Measurements from ENCODE around the gene DPRX. TPM values are rescaled to one million over a fixed set of nuclear protein-coding genes. Genes with fewer than 3 reads are reported as not detected.

The DPRX gene
- total and polyA plus RNA-seq, 12 donors: 0.52 to 0.59 TPM; not detected in 10

DNA sequence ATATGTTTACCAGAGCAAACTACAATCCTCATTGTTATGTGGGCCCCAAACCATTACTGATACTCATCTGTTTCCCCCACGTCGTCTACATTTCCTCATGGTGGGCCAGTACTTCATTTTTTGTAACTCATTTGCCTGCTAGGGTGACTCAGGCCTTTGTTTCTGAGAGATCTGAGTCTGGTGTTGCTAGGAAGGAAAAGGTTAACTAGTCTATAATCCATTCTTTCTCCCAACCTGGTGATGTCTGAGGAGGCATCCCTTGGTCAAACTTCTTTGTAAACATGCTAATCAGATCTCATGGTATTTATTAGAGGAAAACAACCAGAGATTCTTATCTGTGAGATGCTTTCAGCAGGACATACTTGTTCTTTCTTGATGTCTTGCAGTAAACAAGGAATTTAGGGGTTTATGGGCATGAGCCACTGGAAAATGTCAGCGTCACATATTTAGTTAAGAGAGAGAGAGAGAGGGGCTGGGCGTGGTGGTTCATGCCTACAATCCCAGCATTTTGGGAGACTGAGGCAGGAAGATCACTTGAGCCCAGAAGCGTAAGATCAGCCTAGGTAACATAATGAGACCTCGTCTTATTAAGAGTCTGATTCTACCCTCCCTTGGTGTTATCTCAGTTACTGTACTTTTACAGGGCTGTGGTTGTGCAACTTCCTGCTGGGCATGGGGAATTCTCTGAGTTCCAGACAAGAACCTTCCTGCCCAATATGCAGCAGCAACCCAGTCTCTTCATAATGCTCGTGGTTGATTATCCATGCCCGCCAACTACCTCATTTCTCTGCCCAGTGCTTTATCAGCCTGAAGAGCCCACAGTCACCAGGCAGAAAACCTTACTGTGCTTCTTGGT is 9.7 kb upstream of the DPRX start:
- Histone ChIP-seq H3K27ac (peak overlapping the region in 9 of 10 donors; percentile 19 to 74 (median 28)), H3K36me3 (no peaks in the 10 kb centered on the region), H3K4me3 (no peak overlapping the region), H3K9me3 (no peaks in the 10 kb centered on the region), H3K4me1 (peaks cover 0 to 20% (median 0%) of the 10 kb centered on the region in 9 donors), H3K27me3 (peaks cover 0 to 4% (median 0%) of the 10 kb centered on the region in 7 donors)
- intact Hi-C loops (cut with DNase I): no loop called here
- TF ChIP-seq, protein P1, sequence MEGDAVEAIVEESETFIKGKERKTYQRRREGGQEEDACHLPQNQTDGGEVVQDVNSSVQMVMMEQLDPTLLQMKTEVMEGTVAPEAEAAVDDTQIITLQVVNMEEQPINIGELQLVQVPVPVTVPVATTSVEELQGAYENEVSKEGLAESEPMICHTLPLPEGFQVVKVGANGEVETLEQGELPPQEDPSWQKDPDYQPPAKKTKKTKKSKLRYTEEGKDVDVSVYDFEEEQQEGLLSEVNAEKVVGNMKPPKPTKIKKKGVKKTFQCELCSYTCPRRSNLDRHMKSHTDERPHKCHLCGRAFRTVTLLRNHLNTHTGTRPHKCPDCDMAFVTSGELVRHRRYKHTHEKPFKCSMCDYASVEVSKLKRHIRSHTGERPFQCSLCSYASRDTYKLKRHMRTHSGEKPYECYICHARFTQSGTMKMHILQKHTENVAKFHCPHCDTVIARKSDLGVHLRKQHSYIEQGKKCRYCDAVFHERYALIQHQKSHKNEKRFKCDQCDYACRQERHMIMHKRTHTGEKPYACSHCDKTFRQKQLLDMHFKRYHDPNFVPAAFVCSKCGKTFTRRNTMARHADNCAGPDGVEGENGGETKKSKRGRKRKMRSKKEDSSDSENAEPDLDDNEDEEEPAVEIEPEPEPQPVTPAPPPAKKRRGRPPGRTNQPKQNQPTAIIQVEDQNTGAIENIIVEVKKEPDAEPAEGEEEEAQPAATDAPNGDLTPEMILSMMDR (IDR thresholded peaks at IDR 0.05): no peak
- 53 to 54% methylated on average over 8 of the region's 8 CpGs for WGBS, 2 donors
- ATAC-seq: peak in 6 of 8 donors; percentile 28 to 68 (median 48)
- DNase-seq: no peak

- ATAC-seq (peak in 2 of 8 donors; percentile 39 to 44), DNase-seq (no peak)
- TF ChIP-seq, protein P1 (IDR thresholded peaks at IDR 0.05): no peak
- peaks cover 0 to 20% (median 0%) of the 10 kb centered on the region in 9 donors for H3K4me1 ChIP-seq
- H3K36me3 ChIP-seq: no peaks in the 10 kb centered on the region
- peak overlapping the region in 5 of 10 donors; percentile 9 to 78 (median 72) for H3K27ac ChIP-seq
- H3K4me3 ChIP-seq: no peak overlapping the region
- H3K9me3 ChIP-seq: no peaks in the 10 kb centered on the region
- intact Hi-C loops (cut with DNase I): no loop called here
- WGBS, 2 donors: 53 to 62% methylated on average over 16 of the region's 16 CpGs
- peaks cover 0 to 4% (median 0%) of the 10 kb centered on the region in 7 donors for H3K27me3 ChIP-seq
Measured at GRCh38 chr19:53624771-53625545, 6.8 kb upstream of the DPRX start.

DNA sequence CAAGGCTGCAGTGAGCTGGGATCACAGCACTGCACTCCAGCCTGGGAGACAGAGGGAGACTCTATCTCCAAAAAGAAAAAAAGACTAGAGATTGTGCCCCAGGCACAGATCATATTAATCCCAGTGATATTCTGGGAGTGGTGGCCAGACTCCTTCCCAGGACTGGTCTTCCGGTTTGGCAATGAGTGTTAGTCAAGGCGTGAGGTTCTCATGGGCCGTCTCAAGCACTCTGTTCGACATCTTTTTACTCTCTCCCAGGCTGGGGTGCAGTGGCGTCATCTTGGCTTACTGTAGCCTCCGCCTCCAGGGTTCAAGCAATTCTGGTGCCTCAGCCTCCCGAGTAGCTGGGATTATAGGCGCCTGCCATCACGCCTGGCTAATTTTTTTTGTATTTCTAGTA is 5.3 kb upstream of the DPRX start:
- DNase-seq (no peak), ATAC-seq (no peak)
- TF ChIP-seq, protein P1 (IDR thresholded peaks at IDR 0.05): no peak
- Histone ChIP-seq H3K27me3 (peaks cover 0 to 4% (median 0%) of the 10 kb centered on the region in 7 donors), H3K27ac (no peak overlapping the region), H3K4me1 (peaks cover 0 to 20% (median 0%) of the 10 kb centered on the region in 9 donors), H3K4me3 (no peak overlapping the region), H3K9me3 (no peaks in the 10 kb centered on the region), H3K36me3 (no peaks in the 10 kb centered on the region)
- WGBS, 2 donors: 85 to 90% methylated on average over 9 of the region's 9 CpGs
- intact Hi-C loops (cut with DNase I): no loop called here

GRCh38 chr19:53626976-53627375 is 4.8 kb upstream of the DPRX start:
- Histone ChIP-seq H3K36me3 (no peaks in the 10 kb centered on the region), H3K4me1 (peaks cover 0 to 17% (median 0%) of the 10 kb centered on the region in 9 donors), H3K9me3 (no peaks in the 10 kb centered on the region), H3K27me3 (peaks cover 0 to 4% (median 0%) of the 10 kb centered on the region in 7 donors), H3K4me3 (no peak overlapping the region), H3K27ac (no peak overlapping the region)
- DNase-seq (no peak), ATAC-seq (no peak)
- intact Hi-C loops (cut with DNase I): no loop called here
- 83 to 86% methylated on average over 6 of the region's 6 CpGs for WGBS, 2 donors
- TF ChIP-seq, protein P1 (IDR thresholded peaks at IDR 0.05): no peak
